DND-41 (cell line): Measurements from ENCODE around the gene MMAB.

Source experiments
- ATAC-seq: fragments of 200-7000 bp; cut with Tn5 transposase; 3 replicates; pipeline ENCODE4 v1.9.1; 2021; ENCODE audit warnings: low read depth; ENCODE audit not compliant: insufficient read depth
- DNase-seq: peaks from one replicate; pipeline ENCODE4 v3.0.0-alpha.2; 2020
- H2AFZ ChIP-seq: 2 replicates; pipeline ENCODE4 v1.6.0; 2012; ENCODE audit warnings: low read depth, low read length
- H3K27ac ChIP-seq: 2 replicates; pipeline ENCODE4 v1.5.1; 2012; ENCODE audit warnings: low read length, inconsistent platforms
- H3K27me3 ChIP-seq: fragments of 200-600 bp; sonication (generic); 2 replicates; pipeline ENCODE4 v1.6.0; 2012; ENCODE audit warnings: low read length, mild to moderate bottlenecking, inconsistent platforms; ENCODE audit not compliant: insufficient read depth, poor library complexity
- H3K36me3 ChIP-seq: 2 replicates; pipeline ENCODE4 v1.5.1; 2012; ENCODE audit warnings: low read length, inconsistent platforms; ENCODE audit not compliant: insufficient read depth
- H3K4me1 ChIP-seq: 2 replicates; pipeline ENCODE4 v1.5.1; 2012; ENCODE audit warnings: mild to moderate bottlenecking, low read length; ENCODE audit not compliant: insufficient read depth
- H3K4me2 ChIP-seq: 2 replicates; pipeline ENCODE4 v1.6.0; 2012; ENCODE audit warnings: mild to moderate bottlenecking, moderate library complexity, low read length, inconsistent platforms; ENCODE audit not compliant: insufficient read depth
- H3K4me3 ChIP-seq, 2 experiments: fragments of 200-600 bp in 1 of 2; shearing (Covaris generic) in 1 of 2; 2 replicates each; pipeline ENCODE4 v1.5.1; 2012 to 2016; ENCODE audit warnings: inconsistent platforms in 2 of 2, low read length in 2 of 2, mild to moderate bottlenecking in 2 of 2, low read depth in 1 of 2, moderate library complexity in 1 of 2
- H3K79me2 ChIP-seq: 2 replicates; pipeline ENCODE4 v1.6.0; 2012; ENCODE audit warnings: low read length, inconsistent platforms; ENCODE audit not compliant: insufficient read depth
- H3K9ac ChIP-seq: 2 replicates; pipeline ENCODE4 v1.6.0; 2012; ENCODE audit warnings: low read depth, mild to moderate bottlenecking, inconsistent platforms, low read length, moderate library complexity
- H3K9me3 ChIP-seq: 2 replicates; pipeline ENCODE4 v1.5.1; 2012; ENCODE audit warnings: low read length, moderate library complexity, mild to moderate bottlenecking, inconsistent platforms; ENCODE audit not compliant: insufficient read depth, severe bottlenecking
- H4K20me1 ChIP-seq: 2 replicates; pipeline ENCODE4 v1.6.0; 2012; ENCODE audit warnings: low read length; ENCODE audit not compliant: insufficient read depth
- CTCF ChIP-seq: IDR thresholded peaks from 2 replicates; pipeline ENCODE4 v1.5.1; 2012; ENCODE audit warnings: borderline replicate concordance, low read length, moderate library complexity, mild to moderate bottlenecking; ENCODE audit not compliant: poor library complexity, severe bottlenecking; ENCODE audit errors: extremely low read depth
- EZH2 ChIP-seq: IDR thresholded peaks from 3 replicates; pipeline ENCODE4 v1.6.1; 2012; ENCODE audit warnings: borderline replicate concordance, low read depth, mild to moderate bottlenecking, moderate library complexity, low read length, inconsistent platforms; ENCODE audit not compliant: severe bottlenecking

The MMAB gene

DNA sequence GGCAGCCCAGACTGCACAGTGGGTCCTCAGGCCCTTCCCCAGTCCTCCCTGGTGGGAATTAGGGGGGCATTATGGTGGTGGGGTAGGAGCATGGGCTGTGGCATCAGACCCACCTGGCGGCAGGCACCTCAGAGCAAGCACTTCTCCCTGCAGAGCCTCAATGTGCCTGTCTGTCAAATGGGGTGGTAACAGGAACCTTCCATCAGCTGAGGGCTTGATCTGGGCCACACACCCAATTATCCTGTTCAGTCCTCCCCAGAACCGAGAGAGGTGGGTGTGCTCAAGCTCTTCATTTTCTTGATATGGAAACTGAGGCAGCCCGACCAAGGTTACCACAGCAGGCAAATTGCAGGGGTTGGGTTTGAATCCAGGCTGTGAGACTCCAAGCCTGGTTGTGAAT lies 38.7 kb upstream of the MMAB start:
- no peaks in the 10 kb centered on the region for H3K9me3 ChIP-seq
- H3K9ac ChIP-seq: no peak overlapping the region
- no peak overlapping the region for H3K4me2 ChIP-seq
- no peaks in the 10 kb centered on the region for H3K4me1 ChIP-seq
- H3K36me3 ChIP-seq: no peaks in the 10 kb centered on the region
- H3K79me2 ChIP-seq: no peaks in the 10 kb centered on the region
- peaks cover 19% of the 10 kb centered on the region for H3K27me3 ChIP-seq
- DNase-seq (no peak), ATAC-seq (no peak)
- H2AFZ ChIP-seq: no peak overlapping the region
- no peak overlapping the region for H3K27ac ChIP-seq
- no peak overlapping the region for H3K4me3 ChIP-seq
- peaks cover 2% of the 10 kb centered on the region; the same call in 1 of the 2 replicates for H4K20me1 ChIP-seq
- TF ChIP-seq EZH2 (no peak), CTCF (no peak)

- no peaks in the 10 kb centered on the region for H3K4me1 ChIP-seq
- 0 out of 2 replicates have a peak, but pooled peaks cover 2% of the 10 kb centered on the region for H4K20me1 ChIP-seq
- peaks cover 14% of the 10 kb centered on the region for H3K27me3 ChIP-seq
- no peak for DNase-seq
- no peaks in the 10 kb centered on the region for H3K79me2 ChIP-seq
- H3K36me3 ChIP-seq: no peaks in the 10 kb centered on the region
- TF ChIP-seq EZH2: no peak
- no peak for TF ChIP-seq CTCF
- H3K27ac ChIP-seq: no peak overlapping the region
- H3K9me3 ChIP-seq: no peaks in the 10 kb centered on the region
- no peak overlapping the region for H3K4me2 ChIP-seq
- no peak overlapping the region for H3K9ac ChIP-seq
- H2AFZ ChIP-seq: no peak overlapping the region
- no peak for ATAC-seq
- H3K4me3 ChIP-seq: no peak overlapping the region
Measured at GRCh38 chr12:109611223-109611622, 37.9 kb upstream of the MMAB start.

- Histone ChIP-seq H3K9ac (no peak overlapping the region), H3K27ac (no peak overlapping the region), H3K27me3 (peaks cover 10% of the 10 kb centered on the region), H3K9me3 (no peaks in the 10 kb centered on the region), H3K36me3 (no peaks in the 10 kb centered on the region), H3K4me2 (no peak overlapping the region), H4K20me1 (0 out of 2 replicates have a peak, but pooled peaks cover under 1% of the 10 kb centered on the region), H2AFZ (no peak overlapping the region), H3K4me3 (no peak overlapping the region), H3K4me1 (no peaks in the 10 kb centered on the region), H3K79me2 (no peaks in the 10 kb centered on the region)
- no peak for ATAC-seq
- DNase-seq: no peak
- TF ChIP-seq EZH2 (no peak), CTCF (no peak)
Measured at GRCh38 chr12:109610523-109610922, 37.2 kb upstream of the MMAB start.

- Histone ChIP-seq H3K27ac (no peak overlapping the region), H3K4me1 (no peaks in the 10 kb centered on the region), H3K9me3 (no peaks in the 10 kb centered on the region), H3K9ac (no peak overlapping the region), H3K27me3 (peaks cover 10% of the 10 kb centered on the region), H3K36me3 (no peaks in the 10 kb centered on the region), H3K4me3 (no peak overlapping the region), H3K4me2 (no peak overlapping the region), H3K79me2 (no peaks in the 10 kb centered on the region), H4K20me1 (no peaks in the 10 kb centered on the region), H2AFZ (no peak overlapping the region)
- DNase-seq: no peak
- TF ChIP-seq CTCF: no peak
- no peak for TF ChIP-seq EZH2
- ATAC-seq: no peak
Measured at GRCh38 chr12:109609342-109609741, 36.0 kb upstream of the MMAB start.
